GM18861 (cell line): Measurements from ENCODE around the gene ARRDC2.
"Not testable (repeated sequence)": the region's sequence is repeated elsewhere in the genome, so short reads cannot be mapped to it uniquely, and the experiment has no call there.

Source experiments
- ATAC-seq: cut with Tn5 transposase; IDR thresholded peaks from one replicate; pipeline ENCODE4 v1.9.1; 2021; ENCODE audit not compliant: unreplicated experiment

ARRDC2 gene

DNA sequence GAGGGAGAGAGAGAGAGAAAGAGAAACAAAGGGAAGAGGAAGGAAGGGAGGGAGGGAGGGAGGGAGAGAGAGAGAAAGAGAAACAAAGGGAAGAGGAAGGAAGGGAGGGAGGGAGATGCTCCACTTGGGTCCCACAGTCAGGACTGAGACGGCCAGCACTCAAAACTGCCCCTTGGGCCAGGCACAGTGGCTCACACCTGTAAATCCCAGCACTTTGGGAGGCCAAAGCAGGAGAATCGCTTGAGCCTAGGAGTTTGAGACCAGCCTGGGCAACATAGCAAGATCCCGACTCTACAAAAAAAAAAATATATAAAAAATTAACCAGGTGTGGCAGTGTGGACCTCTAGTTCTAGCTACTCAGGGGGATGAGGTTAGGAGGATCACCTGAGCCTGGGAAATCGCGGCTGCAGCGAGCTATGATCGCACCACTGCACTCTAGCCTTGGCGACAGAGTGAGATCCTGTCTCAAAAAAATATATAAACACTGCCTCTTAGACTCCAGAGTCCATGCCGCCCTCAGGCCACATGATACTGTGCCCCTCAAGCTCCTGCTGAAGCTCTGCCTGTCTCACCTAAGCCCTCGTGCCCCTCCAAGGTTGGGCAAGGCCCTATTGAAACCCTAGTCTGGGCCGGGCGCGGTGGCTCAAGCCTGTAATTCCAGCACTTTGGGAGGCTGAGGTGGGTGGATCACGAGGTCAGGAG is 8.4 kb downstream of the ARRDC2 start:
- no peak for ATAC-seq

- no peak for ATAC-seq
These were observed 9.5 kb downstream of the ARRDC2 start for GRCh38 chr19:18017275-18018083.

DNA sequence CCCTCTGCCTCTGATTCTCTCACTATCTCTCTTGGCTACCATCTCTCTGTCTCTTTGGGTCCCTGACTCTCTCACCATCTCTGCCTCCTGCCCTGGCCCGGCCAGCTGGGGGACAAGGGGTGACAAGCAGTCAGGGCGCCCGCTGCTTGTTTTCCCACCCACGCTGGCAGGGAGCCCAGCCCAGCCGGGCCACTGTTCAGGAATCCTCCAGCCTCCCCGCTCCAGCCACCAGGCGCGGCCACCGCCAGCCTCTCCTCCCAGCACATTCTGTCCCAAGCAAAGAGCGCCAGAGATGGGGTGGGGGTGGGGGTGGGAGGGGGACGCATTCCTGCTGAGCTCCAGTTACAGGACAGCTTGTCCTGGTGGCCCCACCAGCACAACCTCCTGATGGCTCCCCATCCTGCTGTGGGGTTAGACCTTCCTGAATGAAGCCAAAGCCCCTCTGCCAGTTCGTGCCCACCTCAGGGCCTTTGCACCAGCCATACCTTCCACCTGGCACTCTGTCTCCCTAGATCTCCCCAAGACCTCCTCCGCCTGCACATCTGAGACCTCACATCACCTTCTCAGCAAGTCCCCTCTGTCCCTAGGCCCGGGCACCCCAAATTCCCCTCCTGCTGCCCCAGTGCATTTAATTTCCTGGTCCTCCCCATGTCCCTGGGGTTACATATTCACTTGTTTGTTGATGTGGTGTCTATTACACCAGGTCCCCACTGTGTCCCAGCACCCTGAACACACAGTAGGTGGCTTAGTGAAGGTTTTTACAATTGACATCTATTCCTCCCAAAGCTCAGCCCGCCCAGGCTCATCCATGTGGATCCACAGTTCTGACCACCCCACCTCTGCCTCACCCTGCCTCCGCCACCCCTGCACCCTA is 12.5 kb downstream of the ARRDC2 start:
- no peak for ATAC-seq

DNA sequence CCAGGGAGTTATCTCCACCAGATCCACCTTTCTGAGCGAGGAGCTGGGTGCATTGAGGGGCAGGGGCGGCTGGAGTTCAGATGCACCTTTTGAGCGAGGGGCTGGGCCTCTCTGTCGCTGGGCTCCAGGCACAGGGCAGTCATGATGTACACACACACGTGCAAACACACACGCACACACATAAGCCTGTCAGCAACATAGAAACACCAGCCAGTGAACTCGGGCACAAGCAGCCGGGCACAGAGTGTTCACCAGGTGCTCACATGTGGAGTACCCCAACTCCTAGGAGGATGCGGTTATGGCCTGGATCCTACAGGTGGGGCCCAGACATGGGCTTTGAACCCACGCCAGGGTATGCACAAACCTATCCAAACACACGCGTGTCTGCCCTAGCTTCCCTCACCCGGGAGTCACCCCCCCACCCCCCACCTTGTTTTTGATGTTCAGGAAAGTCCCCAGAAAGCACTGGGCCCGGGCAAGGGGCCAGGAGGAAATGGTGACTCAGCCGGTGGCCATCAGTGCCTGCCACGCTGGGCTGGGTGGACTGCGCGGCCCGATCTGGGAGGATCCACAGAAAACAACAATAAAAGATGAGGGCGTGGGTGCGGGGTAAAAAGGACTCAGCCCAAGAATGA is 13.3 kb downstream of the ARRDC2 start:
- no peak for ATAC-seq

- no peak for ATAC-seq
These were observed 15.8 kb downstream of the ARRDC2 start for GRCh38 chr19:18023622-18024251.

DNA sequence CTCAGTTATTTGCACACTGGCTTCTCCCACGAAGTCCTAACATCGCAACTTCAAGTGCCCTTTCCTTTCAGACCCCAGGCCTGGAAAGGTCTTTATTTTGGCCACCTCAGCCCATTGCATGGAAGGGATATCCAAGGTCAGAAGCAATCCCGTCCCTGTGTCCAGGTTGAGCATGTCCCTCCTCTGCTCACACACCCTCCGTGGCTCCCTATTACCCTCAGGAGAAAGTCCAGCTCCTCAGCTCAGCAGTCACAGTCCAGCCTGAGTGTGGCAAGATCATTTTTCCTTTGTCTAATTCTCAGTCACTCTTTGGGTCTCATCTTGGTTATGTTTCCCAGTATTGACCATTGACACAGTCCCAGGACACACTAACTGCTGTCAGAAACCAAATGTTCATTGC is 19.2 kb downstream of the ARRDC2 start:
- ATAC-seq = no peak

- no peak for ATAC-seq
These were observed 21.8 kb downstream of the ARRDC2 start for GRCh38 chr19:18029617-18030338.

DNA sequence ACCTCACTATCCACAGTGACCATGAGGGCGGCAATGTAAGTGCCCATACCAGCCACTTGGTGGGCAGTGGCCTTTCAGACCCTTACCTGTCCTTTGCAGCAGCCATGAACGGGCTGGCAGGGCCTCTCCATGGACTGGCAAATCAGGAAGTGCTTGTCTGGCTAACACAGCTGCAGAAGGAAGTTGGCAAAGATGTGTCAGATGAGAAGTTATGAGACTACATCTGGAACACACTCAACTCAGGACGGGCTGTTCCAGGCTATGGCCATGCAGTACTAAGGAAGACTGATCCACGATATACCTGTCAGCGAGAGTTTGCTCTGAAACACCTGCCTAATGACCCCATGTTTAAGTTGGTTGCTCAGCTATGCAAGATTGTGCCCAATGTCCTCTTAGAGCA is 23.4 kb downstream of the ARRDC2 start:
- ATAC-seq = not testable (repeated sequence)

- not testable (repeated sequence) for ATAC-seq
These were observed 24.1 kb downstream of the ARRDC2 start for GRCh38 chr19:18032102-18032501.

DNA sequence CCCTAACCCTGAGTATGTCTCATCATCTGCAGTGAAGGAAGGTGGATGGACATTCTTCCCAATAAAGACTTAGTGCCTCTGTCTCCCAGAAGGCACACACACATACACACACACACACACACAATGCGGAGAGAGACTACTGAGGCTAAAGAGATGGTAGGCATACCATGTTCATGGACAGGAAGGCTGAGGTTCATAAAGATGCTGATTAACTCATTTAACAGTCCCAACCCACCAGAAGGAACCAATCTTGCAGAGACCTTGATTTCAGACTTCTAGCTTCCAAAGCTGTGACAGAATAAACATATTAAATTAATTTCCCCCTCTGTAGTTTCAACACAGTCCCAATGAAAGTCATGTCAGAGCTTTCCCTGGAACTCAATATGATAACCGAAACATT is 33.1 kb downstream of the ARRDC2 start:
- no peak for ATAC-seq

- no peak for ATAC-seq
These were observed 35.7 kb downstream of the ARRDC2 start for GRCh38 chr19:18043676-18044075.

GRCh38 chr19:18044825-18045304 is 36.9 kb downstream of the ARRDC2 start:
- ATAC-seq = peak; percentile 71

DNA sequence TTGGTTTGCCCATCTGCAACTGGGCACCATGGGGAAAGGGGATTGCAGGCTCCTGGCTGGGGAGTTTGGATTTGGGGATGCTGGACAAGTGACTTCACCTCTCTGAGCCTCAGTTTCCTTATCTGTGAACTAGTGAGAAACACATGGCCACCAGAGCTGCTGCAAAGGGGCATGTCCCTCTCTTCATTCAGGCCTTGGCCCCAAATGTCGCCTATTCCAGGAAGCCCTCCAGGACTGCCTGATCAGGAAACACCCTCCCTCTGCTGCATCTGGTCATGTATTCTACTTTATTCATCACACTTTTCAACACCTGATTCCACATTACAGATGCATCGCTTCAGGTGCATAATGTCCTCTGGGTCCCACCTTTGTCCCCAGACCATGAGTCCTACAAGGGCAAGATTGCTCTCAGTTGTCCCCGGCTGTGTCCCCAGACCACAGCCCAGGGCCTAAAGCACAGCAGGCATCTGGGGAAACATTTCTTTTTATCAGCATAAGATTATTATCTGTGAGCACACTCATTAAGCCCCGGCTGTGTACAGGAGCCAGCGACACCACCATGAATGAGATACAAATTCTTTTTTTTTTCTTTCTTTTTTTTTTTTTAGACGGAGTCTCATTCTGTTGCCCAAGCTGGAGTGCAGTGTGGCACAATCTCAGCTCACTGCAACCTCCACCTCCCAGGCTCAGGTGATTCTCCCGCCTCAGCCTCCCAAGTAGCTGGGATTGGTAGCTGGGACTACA is 37.5 kb downstream of the ARRDC2 start:
- ATAC-seq = peak; percentile 19

- no peak for ATAC-seq
These were observed 38.2 kb downstream of the ARRDC2 start for GRCh38 chr19:18046059-18046718.

GRCh38 chr19:18049385-18049784 is 41.4 kb downstream of the ARRDC2 start:
- ATAC-seq = no peak

GRCh38 chr19:18051887-18052286 is 43.9 kb downstream of the ARRDC2 start:
- no peak for ATAC-seq

GRCh38 chr19:18053576-18054219 is 45.7 kb downstream of the ARRDC2 start:
- ATAC-seq = no peak

- ATAC-seq = no peak
These were observed 48.0 kb downstream of the ARRDC2 start for GRCh38 chr19:18055967-18056366.
